Ascending aorta (tissue), 2 donors: ENCODE results near the gene ADAMTS2. TPM values are rescaled to one million over a fixed set of nuclear protein-coding genes. Genes with fewer than 3 reads are reported as not detected.

Experiments
- DNase-seq, 2 donors: peaks; one replicate each; pipeline ENCODE4 v3.0.0-alpha.2; 2019; ENCODE audit warnings: low spot score in 2 of 2
- H3K27ac ChIP-seq, 2 donors: fragments of 200-600 bp; sonication (generic); one replicate each; pipeline ENCODE4 v1.5.1; 2016 to 2017; ENCODE audit warnings: mild to moderate bottlenecking in 1 of 2
- H3K27me3 ChIP-seq: fragments of 200-600 bp; sonication (generic); one replicate; pipeline ENCODE4 v1.5.1; 2017
- H3K36me3 ChIP-seq, 2 donors: fragments of 200-600 bp; sonication (generic); one replicate each; pipeline ENCODE4 v1.5.1; 2016
- H3K4me1 ChIP-seq, 2 donors: fragments of 200-600 bp; sonication (generic); one replicate each; pipeline ENCODE4 v1.5.1; 2016 to 2017; ENCODE audit warnings: mild to moderate bottlenecking in 1 of 2
- H3K4me3 ChIP-seq, 2 donors: fragments of 200-600 bp; sonication (generic); one replicate each; pipeline ENCODE4 v1.5.1; 2016 to 2017; ENCODE audit warnings: mild to moderate bottlenecking in 1 of 2
- H3K9me3 ChIP-seq, 2 donors: fragments of 200-600 bp; sonication (generic); one replicate each; pipeline ENCODE4 v1.5.1; 2016
- CTCF ChIP-seq, 3 experiments: fragments of 200-600 bp in 2 of 3; fragments of 450-650 bp in 1 of 3; sonication (generic) in 2 of 3; IDR thresholded peaks; one replicate each; pipeline ENCODE4 v1.5.1; 2016 to 2019; ENCODE audit warnings: antibody characterized with exemption in 3 of 3, mild to moderate bottlenecking in 1 of 3, moderate library complexity in 1 of 3
- intact Hi-C: fragments of 100-400 bp; cut with DNase I; formaldehyde crosslinking; loops from one replicate; pipeline ENCODE4 v1.15.1; 2023
- total RNA-seq: library from RNA; depleted of rRNA; stranded (reverse); fragments of >200 nt; gene quantifications from one replicate; pipeline ENCODE4 v1.1.0, GENCODE V29; 2016

The ADAMTS2 gene
- total RNA-seq, 1 donor from 2014 or later, result 51.0 TPM

GRCh38 chr5:179361037-179361603 lies 15.9 kb upstream of the ADAMTS2 start:
- Histone ChIP-seq H3K4me3 (no peak overlapping the region), H3K4me1 (no peaks in the 10 kb centered on the region), H3K9me3 (no peaks in the 10 kb centered on the region), H3K27me3 (no peaks in the 10 kb centered on the region), H3K36me3 (no peaks in the 10 kb centered on the region), H3K27ac (no peak overlapping the region)
- intact Hi-C loops, result no loop called here
- TF ChIP-seq CTCF (IDR thresholded peaks at IDR 0.05), result no peak
- no peak for DNase-seq

- TF ChIP-seq CTCF (IDR thresholded peaks at IDR 0.05), result no peak
- Histone ChIP-seq H3K36me3 (no peaks in the 10 kb centered on the region), H3K9me3 (no peaks in the 10 kb centered on the region), H3K27me3 (no peaks in the 10 kb centered on the region), H3K4me3 (no peak overlapping the region), H3K27ac (no peak overlapping the region), H3K4me1 (no peaks in the 10 kb centered on the region)
- DNase-seq, result no peak
- intact Hi-C loops, result no loop called here
Measured at GRCh38 chr5:179357031-179357430, 11.8 kb upstream of the ADAMTS2 start.

- H3K9me3 ChIP-seq, result no peaks in the 10 kb centered on the region
- intact Hi-C loops, result no loop called here
- no peaks in the 10 kb centered on the region for H3K4me1 ChIP-seq
- peak overlapping the region in 1 of 2 donors; percentile 28 for H3K27ac ChIP-seq
- H3K4me3 ChIP-seq, result no peak overlapping the region
- no peak for DNase-seq
- H3K36me3 ChIP-seq, result no peaks in the 10 kb centered on the region
- TF ChIP-seq CTCF (IDR thresholded peaks at IDR 0.05), result no peak
- no peaks in the 10 kb centered on the region for H3K27me3 ChIP-seq
Measured at GRCh38 chr5:179355976-179356974, 11.0 kb upstream of the ADAMTS2 start.

- no peak for TF ChIP-seq CTCF (IDR thresholded peaks at IDR 0.05)
- no peak overlapping the region for H3K27ac ChIP-seq
- no peaks in the 10 kb centered on the region for H3K36me3 ChIP-seq
- H3K9me3 ChIP-seq, result no peaks in the 10 kb centered on the region
- no peak overlapping the region for H3K4me3 ChIP-seq
- intact Hi-C loops, result no loop called here
- no peak for DNase-seq
- no peaks in the 10 kb centered on the region for H3K27me3 ChIP-seq
- no peaks in the 10 kb centered on the region for H3K4me1 ChIP-seq
Measured at GRCh38 chr5:179354305-179354882, 9.1 kb upstream of the ADAMTS2 start.

GRCh38 chr5:179348843-179349242 lies 3.6 kb upstream of the ADAMTS2 start:
- Histone ChIP-seq H3K9me3 (no peaks in the 10 kb centered on the region), H3K36me3 (no peaks in the 10 kb centered on the region), H3K4me1 (peaks cover under 1 to 5% of the 10 kb centered on the region in 2 donors), H3K27me3 (no peaks in the 10 kb centered on the region), H3K4me3 (no peak overlapping the region), H3K27ac (no peak overlapping the region)
- TF ChIP-seq CTCF (IDR thresholded peaks at IDR 0.05), result no peak
- intact Hi-C loops, result loop anchor here (10.0 kb wide), 1 partner anchor 146 kb away; no protein-coding TSS in a partner anchor
- no peak for DNase-seq
